HG03457 (cell line): ENCODE results near the gene EGFR.
A peak's percentile ranks its signal among the peaks of the same experiment; 100 is the strongest.

Source experiments
- ATAC-seq: cut with Tn5 transposase; IDR thresholded peaks from one replicate; pipeline ENCODE4 v1.9.1; 2021; ENCODE audit warnings: moderate number of reproducible peaks; ENCODE audit not compliant: unreplicated experiment

EGFR gene

DNA sequence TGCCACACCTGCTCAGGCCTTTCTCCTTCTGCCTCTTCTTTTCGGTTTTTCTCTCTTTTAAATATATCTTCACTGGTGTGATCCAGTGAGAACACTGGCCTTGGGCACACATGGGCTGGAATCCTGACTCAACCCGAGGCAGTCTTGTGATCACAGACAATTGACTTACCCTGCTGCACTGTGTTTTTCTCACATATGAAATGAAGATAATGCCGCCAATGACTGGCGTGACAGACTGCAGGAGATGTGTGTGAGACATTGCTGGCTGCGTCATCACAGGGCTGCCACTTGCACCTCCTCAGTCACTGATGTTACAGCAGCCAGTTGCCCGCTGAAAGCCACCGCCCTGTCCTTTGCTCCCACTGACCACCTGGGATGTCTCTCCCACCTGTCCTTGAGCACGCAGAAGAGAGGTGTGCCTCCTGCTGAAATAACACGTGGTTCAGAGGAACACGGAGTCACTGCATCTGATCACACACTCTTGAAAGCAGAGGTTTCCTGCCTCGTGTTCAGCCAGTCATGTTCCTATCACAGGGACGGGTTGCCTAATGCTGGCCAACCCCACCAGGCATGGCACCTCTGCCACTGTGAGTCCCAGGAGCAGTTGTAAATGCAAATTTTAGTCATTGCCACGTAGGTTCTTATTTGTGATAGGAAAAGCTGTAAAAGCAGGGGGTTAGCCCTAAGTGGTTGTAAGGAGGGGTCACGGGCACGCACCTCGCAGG, 221.8 kb downstream of the EGFR start:
- no peak for ATAC-seq

- ATAC-seq: no peak
Observed at GRCh38 chr7:55241958-55242357, 223.1 kb downstream of the EGFR start.

GRCh38 chr7:55242613-55243012, 223.8 kb downstream of the EGFR start:
- ATAC-seq: no peak

GRCh38 chr7:55244006-55244745, 225.4 kb downstream of the EGFR start:
- ATAC-seq: no peak

DNA sequence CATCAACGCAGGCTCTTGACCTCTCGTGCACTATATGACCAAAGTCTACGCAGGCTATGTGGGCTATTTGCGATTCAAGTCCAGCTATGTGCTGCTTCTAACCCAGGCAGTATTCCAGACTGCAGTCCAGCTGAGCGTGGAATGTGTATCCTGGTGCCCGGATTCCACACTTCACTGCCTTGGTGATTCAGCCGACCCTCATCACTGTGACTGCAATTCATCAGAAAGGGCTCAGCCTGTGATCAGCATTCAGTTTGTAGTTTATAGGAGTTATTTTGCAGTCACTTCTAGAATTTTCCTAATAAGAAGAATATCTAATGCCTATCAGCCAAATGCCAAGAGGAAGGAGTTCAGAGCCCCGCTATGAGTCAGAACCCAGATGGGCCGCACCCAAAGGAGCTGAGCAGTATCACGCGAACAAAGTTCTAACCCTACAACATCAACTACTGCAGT, 226.5 kb downstream of the EGFR start:
- no peak for ATAC-seq

DNA sequence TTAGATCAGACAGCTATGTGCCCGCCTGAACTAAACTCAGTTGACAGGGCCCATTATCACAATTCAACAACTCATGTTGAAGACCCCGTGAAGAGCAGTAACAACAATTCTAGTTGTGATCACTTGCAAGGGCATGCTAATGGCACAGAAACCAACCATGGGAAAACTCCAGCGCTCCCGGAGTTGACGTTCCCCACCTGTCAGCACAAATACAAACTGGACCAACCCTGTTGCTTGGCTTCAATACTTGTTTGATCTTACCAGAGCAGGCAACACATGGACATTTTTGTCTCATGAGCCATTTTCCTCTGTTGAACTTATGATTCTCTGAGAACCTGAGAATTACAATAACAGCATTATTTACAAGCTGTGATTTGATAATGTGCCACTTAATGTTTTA, 227.4 kb downstream of the EGFR start:
- ATAC-seq: no peak

DNA sequence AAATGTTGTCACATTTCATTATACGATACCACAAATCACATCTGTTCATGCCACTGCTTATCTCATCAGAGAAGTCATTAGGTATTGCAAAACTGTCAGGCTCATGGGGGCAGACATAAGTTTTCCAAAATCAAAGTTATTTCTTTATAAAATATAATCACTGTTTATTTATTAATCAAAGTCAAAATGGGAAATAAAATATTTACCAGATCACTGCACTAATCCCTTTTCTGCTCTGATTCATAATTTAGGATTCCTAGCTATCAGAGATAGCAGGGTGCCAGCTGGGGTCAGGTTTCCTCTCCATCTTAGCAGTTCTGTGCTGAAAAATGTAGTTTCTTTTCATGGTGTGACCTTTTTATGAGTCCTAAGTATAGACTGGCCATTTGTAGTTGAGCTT, 228.6 kb downstream of the EGFR start:
- ATAC-seq: no peak

GRCh38 chr7:55248526-55248925, 229.7 kb downstream of the EGFR start:
- no peak for ATAC-seq

DNA sequence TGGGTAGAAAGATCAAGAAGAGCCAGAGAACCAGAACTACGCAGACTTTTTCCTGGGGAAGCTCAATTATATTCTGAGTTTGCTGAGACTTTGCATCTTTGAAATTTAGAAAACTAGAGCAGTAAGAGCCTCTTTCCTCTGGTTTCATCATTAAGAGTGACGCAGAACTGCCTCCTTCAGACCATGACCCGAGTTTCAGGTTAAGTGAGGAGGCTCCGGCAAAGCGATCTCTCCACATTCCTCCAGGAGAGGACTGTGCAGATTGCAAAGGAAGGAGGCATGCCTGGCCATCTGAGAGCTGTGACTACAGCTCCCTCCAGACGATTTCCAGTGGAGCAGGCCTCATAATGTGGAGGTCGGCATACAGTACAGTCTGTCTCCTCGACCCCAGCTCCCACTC, 230.5 kb downstream of the EGFR start:
- no peak for ATAC-seq

GRCh38 chr7:55250313-55250712, 231.5 kb downstream of the EGFR start:
- no peak for ATAC-seq

DNA sequence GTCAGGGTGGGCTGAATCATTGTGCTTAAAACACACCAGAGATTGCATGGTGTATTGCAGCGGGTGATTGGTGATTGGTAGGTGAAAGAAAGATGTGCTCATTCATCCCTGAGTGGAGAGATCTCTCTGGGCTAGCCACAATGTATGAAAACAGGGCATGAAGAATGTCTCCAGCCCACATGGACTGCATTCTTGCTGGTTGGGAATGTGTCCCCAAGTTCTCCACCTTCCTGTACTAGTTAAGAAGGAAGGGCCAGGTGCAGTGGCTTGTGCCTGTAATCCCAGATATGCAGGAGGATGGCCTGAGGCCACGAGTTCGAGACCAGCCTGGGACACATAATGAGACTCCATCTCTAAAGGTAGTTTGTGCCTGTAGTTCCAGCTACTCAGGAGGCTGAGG, 232.5 kb downstream of the EGFR start:
- ATAC-seq: no peak

- ATAC-seq: no peak
Observed at GRCh38 chr7:55251911-55252310, 233.1 kb downstream of the EGFR start.

GRCh38 chr7:55252386-55252785, 233.6 kb downstream of the EGFR start:
- no peak for ATAC-seq

DNA sequence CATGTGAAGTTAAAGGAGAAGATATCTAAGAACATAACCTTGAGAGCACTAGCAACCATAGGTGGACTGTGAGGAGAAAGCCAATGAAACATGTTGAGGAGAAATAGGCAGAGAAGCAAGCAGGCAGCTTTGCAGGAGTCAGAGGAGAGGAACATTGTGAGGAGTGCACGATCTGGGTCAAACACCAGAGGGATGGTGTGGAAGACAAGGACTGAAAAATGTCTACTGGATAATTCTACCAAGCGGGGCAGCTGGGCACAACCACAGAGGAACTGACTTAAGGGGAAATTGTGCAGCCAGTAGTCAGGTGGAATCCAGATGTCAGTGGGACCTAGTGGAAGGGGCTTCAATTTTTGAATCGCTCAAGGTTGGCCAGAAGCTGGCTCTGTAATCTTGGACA, 234.4 kb downstream of the EGFR start:
- ATAC-seq: no peak

GRCh38 chr7:55254242-55254595, 235.4 kb downstream of the EGFR start:
- ATAC-seq: no peak

- ATAC-seq: peak; percentile 64
Observed at GRCh38 chr7:55254596-55255495, 236.0 kb downstream of the EGFR start.

GRCh38 chr7:55255496-55256445, 237.0 kb downstream of the EGFR start:
- ATAC-seq: peak; percentile 88

- ATAC-seq: no peak
Observed at GRCh38 chr7:55258631-55259030, 239.8 kb downstream of the EGFR start.

DNA sequence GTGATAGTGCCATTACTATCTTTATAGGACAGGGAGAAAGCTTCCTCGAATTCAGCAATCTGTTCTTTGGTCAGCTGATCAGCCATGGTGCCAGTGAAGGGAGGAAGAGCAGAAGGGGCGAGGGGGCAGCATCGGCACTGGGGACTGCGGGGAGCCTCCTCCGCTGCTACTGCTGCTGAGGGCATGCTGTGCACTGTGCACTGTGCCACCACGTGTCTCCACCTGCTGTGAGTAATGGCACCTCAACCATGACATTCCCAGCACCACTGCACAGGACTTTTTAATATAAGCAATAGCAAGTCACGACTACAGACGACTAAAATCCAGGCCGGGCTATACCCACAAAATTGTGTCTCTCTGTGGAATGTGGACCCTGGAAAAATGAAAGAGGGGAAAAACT, 241.4 kb downstream of the EGFR start:
- ATAC-seq: no peak

DNA sequence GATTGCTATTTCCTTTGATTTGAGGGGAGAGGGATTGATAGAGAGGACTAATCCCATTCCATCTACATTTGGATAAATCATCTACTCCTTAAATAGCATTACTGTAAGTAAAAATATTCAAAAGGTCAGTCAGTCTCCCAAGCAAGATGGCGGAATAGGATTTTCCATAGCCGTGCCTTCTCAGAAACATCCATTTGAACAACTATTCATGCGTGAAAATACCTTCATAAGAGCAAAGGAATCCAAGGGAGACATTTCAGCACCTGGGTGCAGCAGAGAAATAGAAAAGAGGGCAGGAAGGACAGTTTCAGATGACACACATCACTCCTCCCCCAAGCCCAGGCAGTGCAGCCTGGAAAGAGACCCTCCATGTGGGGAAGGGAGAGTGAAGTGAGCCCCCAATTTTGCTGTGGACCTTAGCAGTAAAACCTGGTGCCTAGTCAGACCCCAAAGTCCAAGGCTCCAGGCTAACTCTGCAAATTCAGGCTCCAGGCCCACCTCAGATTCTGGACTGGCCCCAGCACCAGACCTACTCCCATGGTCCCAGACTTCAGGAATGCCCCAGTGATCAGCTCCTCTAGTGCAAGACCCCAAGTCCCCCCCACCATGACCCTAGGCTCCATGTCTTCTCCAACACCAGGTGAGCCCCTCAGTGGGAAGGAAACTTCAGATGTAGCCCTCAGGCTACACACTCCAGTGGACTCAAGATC, 242.0 kb downstream of the EGFR start:
- ATAC-seq: no peak
